Islet of Langerhans (tissue), 1 donor: ENCODE results near the gene TXNDC11.

Experiments
- FAIRE-seq: peaks from one replicate; lab custom pipeline; 2011; peaks lifted over from hg19 to GRCh38; lab: Jason Lieb, UNC

TXNDC11 gene

GRCh38 chr16:11655655-11656054, 87.0 kb downstream of the TXNDC11 start:
- FAIRE-seq = no peak

GRCh38 chr16:11651796-11652195, 90.9 kb downstream of the TXNDC11 start:
- no peak for FAIRE-seq

- no peak for FAIRE-seq
Observed at GRCh38 chr16:11650641-11651591, 91.7 kb downstream of the TXNDC11 start.

GRCh38 chr16:11649276-11649675, 93.4 kb downstream of the TXNDC11 start:
- no peak for FAIRE-seq

- FAIRE-seq = no peak
Observed at GRCh38 chr16:11642765-11643116, 99.9 kb downstream of the TXNDC11 start.

GRCh38 chr16:11640987-11641817, 101.5 kb downstream of the TXNDC11 start:
- FAIRE-seq = no peak

- no peak for FAIRE-seq
Observed at GRCh38 chr16:11639925-11640899, 102.4 kb downstream of the TXNDC11 start.

- no peak for FAIRE-seq
Observed at GRCh38 chr16:11639008-11639562, 103.6 kb downstream of the TXNDC11 start.

GRCh38 chr16:11638140-11638539, 104.5 kb downstream of the TXNDC11 start:
- FAIRE-seq = no peak

GRCh38 chr16:11637320-11637719, 105.3 kb downstream of the TXNDC11 start:
- no peak for FAIRE-seq

- FAIRE-seq = no peak
Observed at GRCh38 chr16:11636172-11636721, 106.4 kb downstream of the TXNDC11 start.

GRCh38 chr16:11635679-11636171, 106.9 kb downstream of the TXNDC11 start:
- FAIRE-seq = no peak

GRCh38 chr16:11635113-11635652, 107.5 kb downstream of the TXNDC11 start:
- no peak for FAIRE-seq

- no peak for FAIRE-seq
Observed at GRCh38 chr16:11634312-11634711, 108.3 kb downstream of the TXNDC11 start.

- FAIRE-seq = no peak
Observed at GRCh38 chr16:11633113-11633512, 109.5 kb downstream of the TXNDC11 start.

- no peak for FAIRE-seq
Observed at GRCh38 chr16:11632455-11632939, 110.2 kb downstream of the TXNDC11 start.

GRCh38 chr16:11631214-11631613, 111.4 kb downstream of the TXNDC11 start:
- no peak for FAIRE-seq

- FAIRE-seq = no peak
Observed at GRCh38 chr16:11630768-11631056, 111.9 kb downstream of the TXNDC11 start.

GRCh38 chr16:11630046-11630767, 112.5 kb downstream of the TXNDC11 start:
- no peak for FAIRE-seq
